HUES48 (cell line): ENCODE data around the gene SECTM1.
A peak's percentile ranks its signal among the peaks of the same experiment; 100 is the strongest.
"Not testable (repeated sequence)": the region's sequence is repeated elsewhere in the genome, so short reads cannot be mapped to it uniquely, and the experiment has no call there.

Source experiments
- H3K27ac ChIP-seq: one replicate; pipeline ENCODE4 v1.7.0; 2013; ENCODE audit warnings: low read depth, low read length, inconsistent platforms
- H3K27me3 ChIP-seq: 2 replicates; pipeline ENCODE4 v1.6.1; 2013; ENCODE audit warnings: mild to moderate bottlenecking, low read length; ENCODE audit not compliant: control insufficient read depth, insufficient read depth
- H3K36me3 ChIP-seq: 2 replicates; pipeline ENCODE4 v1.6.1; 2013; ENCODE audit warnings: low read length; ENCODE audit not compliant: control insufficient read depth, insufficient read depth
- H3K4me1 ChIP-seq: 2 replicates; pipeline ENCODE4 v1.6.1; 2013; ENCODE audit warnings: mild to moderate bottlenecking, low read length; ENCODE audit not compliant: control insufficient read depth, insufficient read depth
- H3K4me3 ChIP-seq: 2 replicates; pipeline ENCODE4 v1.5.1; 2013; ENCODE audit warnings: mild to moderate bottlenecking, low read depth, low read length
- H3K9ac ChIP-seq: 2 replicates; pipeline ENCODE4 v1.6.1; 2013; ENCODE audit warnings: mild to moderate bottlenecking, low read depth, low read length, moderate library complexity
- H3K9me3 ChIP-seq: 2 replicates; pipeline ENCODE4 v1.6.1; 2013; ENCODE audit warnings: low read length; ENCODE audit not compliant: control insufficient read depth, insufficient read depth

Gene SECTM1

DNA sequence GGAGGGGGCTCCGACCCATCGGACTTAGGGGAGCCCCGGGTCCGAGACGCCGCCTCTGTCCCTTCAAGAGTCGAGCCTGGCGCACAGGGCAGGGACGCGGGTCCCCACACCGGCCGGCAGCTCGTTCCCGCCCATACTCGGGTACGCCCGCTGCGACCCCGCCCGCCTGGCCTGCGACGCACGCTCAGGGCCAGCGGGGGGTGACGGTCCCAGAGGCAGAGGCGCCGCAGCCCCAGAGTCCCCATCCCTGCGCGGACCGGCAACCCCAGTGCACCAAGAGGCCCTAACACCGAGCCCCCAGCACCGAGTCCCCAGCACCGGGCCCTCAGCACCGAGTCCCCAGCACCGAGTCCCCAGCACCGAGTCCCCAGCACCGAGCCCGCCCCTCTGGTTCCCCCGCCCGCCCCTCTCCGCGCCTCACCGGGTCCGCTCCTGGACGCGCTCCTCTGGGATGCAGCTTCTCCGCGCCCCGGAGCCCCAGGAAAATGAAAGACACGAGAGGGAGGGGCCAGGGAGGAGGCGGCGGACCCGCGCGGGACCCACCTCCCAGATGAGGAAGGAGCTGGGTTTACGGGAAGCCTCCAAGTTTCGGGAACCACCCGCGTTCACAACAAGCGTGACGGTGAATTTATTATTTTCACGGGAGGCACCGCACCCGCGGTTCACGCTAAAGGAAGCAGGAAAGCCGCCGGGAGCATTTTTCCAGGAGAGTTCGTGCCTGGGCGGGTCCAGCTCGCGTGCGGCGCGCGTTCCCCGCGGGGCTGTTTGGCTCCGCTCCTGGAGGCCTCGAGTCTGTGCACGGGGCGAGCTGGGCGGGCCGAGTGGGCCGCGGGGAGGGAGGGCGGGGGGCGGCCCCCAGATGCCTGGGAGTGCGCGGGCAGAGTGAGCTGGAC lies at the start of gene SECTM1:
Gene SECTM1, minus strand, starts transcription at position 488 of the 893 bp plus-strand sequence. CDS start 6,526 bp downstream, outside the sequence.
- no peaks in the 10 kb centered on the region for H3K9me3 ChIP-seq
- H3K27ac ChIP-seq = no peak within 1 kb of the TSS
- H3K27me3 ChIP-seq = peaks cover 38% of the 10 kb centered on the region

DNA sequence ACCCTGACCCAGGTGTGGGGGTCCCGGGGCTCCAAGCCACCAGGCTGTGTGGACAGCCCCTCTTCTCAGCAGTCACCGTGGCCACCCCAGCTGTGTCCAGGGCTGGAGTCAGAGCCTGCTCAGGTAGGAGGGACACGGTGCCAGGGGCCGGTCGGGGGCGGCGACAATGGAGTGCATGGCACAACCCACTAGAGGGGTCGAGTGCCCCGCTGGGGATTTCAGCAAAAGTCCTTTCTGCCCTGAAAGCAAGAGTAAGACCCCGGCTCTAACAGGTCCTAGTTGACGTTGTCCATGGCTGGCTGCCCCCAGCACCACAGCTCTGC lies 49.3 kb upstream of the SECTM1 start:
- H3K27me3 ChIP-seq = no peaks in the 10 kb centered on the region
- no peak overlapping the region for H3K9ac ChIP-seq
- no peak overlapping the region for H3K27ac ChIP-seq
- H3K9me3 ChIP-seq = no peaks in the 10 kb centered on the region
- H3K4me3 ChIP-seq = no peak overlapping the region
- H3K36me3 ChIP-seq = no peaks in the 10 kb centered on the region
- no peaks in the 10 kb centered on the region for H3K4me1 ChIP-seq

More for the DNA sequence above, at the start of gene SECTM1:
- Histone ChIP-seq H3K4me3 (peak within 1 kb of the TSS; percentile 43), H3K36me3 (no peaks in the 10 kb centered on the region), H3K4me1 (peaks cover 8% of the 10 kb centered on the region), H3K9ac (no peak within 1 kb of the TSS)

DNA sequence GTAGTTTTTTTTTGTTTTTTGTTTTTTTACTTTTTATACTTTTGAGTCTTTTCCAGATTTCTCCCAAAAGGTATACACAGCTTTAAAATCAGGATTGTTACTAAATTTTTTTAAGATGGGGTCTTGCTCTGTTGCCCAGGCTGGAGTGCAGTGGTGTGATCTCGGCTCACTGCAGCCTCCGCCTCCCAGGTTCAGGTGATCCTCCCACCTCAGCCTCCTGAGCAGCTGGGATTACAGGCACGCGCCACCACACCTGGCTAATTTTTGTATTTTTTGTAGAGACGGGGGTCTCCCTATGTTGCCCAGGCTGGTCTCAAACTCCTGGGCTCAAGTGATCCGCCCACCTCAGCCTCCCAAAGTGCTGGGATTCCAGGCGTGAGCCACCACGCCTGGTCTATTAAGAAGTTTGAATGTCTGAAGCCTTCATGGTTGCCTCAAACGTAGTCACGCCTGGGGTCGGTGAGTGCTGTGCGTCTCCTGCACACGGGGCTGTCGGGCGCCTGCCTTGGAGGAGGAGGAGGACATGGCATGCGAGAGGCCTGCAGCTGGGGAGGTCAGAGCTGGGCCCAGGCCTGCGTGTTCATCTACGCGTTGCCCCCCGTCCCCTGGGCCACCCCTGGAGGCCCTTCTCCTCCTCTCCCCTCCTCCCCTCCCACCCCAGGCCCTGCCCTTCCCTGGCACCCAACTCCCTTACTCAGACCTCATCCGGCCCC lies 48.8 kb upstream of the SECTM1 start:
- H3K36me3 ChIP-seq, H3K27me3 ChIP-seq, H3K9me3 ChIP-seq, H3K9ac ChIP-seq, H3K4me3 ChIP-seq, H3K27ac ChIP-seq, H3K4me1 ChIP-seq: not testable (repeated sequence)

- H3K36me3 ChIP-seq, H3K9ac ChIP-seq, H3K4me3 ChIP-seq, H3K27ac ChIP-seq, H3K27me3 ChIP-seq, H3K9me3 ChIP-seq, H3K4me1 ChIP-seq: not testable (repeated sequence)
Observed at GRCh38 chr17:82381703-82382009, 48.1 kb upstream of the SECTM1 start.

DNA sequence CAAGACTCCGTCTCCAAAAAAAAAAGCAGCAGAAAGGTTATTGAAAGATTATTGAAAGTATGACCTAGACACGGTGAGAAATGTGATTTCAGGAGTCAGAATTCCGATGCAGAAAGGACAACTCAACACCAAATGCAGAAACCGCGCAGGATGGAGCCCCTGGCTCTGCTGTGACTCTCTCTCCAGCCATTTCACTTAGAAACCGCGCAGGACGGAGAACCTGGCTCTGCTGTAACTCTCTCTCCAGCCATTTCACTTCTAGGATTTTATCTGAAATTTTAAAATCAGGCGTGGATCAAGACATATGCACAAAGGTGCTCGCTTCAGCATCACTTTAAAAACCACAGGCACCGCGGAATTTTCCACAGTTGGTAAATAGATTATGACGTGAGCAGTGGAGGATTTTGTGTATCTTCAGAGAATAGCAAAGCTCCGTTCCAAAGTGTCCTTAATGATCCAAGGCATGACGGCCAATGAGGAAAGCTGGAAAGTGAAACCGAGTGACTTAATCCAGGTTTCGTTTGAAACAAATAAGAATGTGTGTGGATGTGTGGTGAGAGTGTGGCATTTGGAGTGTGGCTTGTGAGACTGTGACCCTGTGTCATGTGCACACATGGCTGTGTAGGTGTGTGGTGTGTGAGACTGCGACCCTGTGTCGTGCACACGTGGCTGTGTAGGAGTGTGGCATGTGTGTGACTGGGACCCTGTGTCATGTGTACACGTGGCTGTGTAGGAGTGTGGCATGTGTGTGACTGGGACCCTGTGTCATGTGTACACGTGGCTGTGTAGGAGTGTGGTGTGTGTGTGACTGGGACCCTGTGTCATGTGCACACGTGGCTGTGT lies 47.5 kb upstream of the SECTM1 start:
- no peaks in the 10 kb centered on the region for H3K36me3 ChIP-seq
- H3K4me3 ChIP-seq = no peak overlapping the region
- no peak overlapping the region for H3K9ac ChIP-seq
- no peaks in the 10 kb centered on the region for H3K9me3 ChIP-seq
- 0 out of 2 replicates have a peak, but pooled peaks cover under 1% of the 10 kb centered on the region for H3K27me3 ChIP-seq
- no peak overlapping the region for H3K27ac ChIP-seq
- H3K4me1 ChIP-seq = no peaks in the 10 kb centered on the region

DNA sequence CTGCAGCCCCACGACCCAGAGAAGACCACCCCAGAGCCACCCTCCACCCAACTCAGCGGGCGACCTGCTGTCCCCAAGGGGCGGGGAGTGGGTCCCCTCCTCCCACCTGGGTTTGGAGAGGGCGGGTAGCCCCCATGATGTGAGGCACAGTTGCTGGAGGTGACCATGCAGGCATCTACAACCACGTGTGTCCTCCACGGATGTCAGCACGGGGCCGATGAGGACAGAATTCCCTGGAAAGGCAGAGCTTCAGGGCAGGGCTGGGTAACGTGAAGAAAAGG lies 45.1 kb upstream of the SECTM1 start:
- H3K27me3 ChIP-seq = peaks cover 22% of the 10 kb centered on the region
- H3K9ac ChIP-seq = no peak overlapping the region
- no peaks in the 10 kb centered on the region for H3K4me1 ChIP-seq
- no peaks in the 10 kb centered on the region for H3K9me3 ChIP-seq
- no peak overlapping the region for H3K4me3 ChIP-seq
- H3K27ac ChIP-seq = no peak overlapping the region
- H3K36me3 ChIP-seq = no peaks in the 10 kb centered on the region

DNA sequence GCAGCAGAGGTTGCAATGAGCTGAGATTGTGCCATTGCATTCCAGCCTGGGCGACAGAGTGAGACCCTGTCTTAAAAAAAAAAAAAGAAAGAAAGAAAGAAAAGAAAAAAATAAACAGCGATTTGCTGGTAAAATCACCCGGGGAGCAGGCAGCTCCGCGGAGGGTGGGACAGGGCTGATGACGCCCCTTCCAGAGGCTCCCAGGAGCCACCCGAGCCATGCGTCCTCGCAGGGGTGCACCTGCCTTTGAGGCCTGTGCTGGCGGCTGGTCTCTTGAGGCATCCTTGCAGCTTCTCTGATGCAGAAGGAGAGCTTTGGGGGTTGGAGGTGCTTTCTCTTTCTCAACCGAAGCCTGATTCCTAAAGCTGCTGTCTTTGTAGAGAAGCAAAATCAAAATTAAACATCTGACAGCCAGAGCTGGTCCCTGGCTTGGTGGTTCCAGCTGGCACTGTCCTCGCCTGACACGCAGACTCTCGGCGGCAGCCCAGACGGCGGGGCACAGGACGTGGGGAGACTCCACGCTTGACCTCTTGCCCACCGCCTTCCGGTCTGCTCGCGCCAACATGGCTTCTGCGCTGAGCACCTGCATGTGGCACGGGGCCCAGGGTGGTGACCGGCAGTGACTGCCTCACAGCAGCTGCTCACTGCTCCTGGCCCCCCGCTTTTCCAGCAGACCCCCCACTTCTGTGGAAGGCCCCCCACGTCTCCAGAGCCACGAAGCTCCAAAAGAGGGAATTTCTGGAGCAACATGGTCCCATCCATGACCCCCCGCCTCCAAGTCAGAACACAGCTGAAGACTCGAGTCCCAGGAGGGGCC lies 44.6 kb upstream of the SECTM1 start:
- Histone ChIP-seq H3K9me3 (no peaks in the 10 kb centered on the region), H3K27me3 (peaks cover 27% of the 10 kb centered on the region), H3K4me1 (no peaks in the 10 kb centered on the region), H3K27ac (no peak overlapping the region), H3K9ac (no peak overlapping the region), H3K36me3 (no peaks in the 10 kb centered on the region), H3K4me3 (no peak overlapping the region)

- H3K4me1 ChIP-seq, H3K9me3 ChIP-seq, H3K9ac ChIP-seq, H3K4me3 ChIP-seq, H3K27ac ChIP-seq, H3K36me3 ChIP-seq: not testable (repeated sequence)
- peaks cover 36% of the 10 kb centered on the region for H3K27me3 ChIP-seq
Observed at GRCh38 chr17:82377294-82377693, 43.7 kb upstream of the SECTM1 start.

DNA sequence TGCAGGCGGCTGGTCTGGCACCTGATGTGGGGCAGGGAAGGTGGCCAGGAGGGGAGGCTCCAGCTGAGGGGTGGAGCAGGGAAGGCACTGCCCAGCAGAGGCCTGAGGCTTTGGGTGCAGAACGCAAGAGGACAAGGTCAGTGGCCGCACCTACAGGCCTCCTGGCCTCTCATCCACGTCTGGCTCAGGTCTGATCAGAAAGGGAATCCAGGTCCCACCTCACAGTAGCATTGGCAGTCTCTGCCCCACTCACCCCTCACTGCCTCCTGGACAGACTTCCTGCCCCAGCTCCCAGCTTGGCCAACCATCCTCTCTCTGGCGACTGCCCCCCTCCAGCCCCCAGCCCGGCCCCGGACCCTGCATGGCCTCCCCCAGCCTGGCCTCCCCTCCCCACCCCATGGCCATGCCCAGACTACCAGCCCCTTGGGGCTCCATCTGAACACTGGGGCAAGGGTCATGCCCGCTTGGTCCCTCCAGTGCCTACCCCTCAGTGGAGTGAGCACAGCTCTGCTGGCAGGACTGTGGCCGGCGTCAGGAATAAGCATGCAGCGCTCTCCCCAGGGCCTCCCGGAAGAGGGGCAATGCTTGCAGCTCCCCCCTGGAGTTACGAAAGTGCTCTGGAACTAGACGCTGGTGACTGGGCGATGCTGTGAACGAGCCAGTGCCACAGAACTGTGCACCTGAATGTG lies 42.6 kb upstream of the SECTM1 start:
- no peak overlapping the region for H3K27ac ChIP-seq
- H3K9ac ChIP-seq = no peak overlapping the region
- H3K36me3 ChIP-seq = no peaks in the 10 kb centered on the region
- no peaks in the 10 kb centered on the region for H3K4me1 ChIP-seq
- no peak overlapping the region for H3K4me3 ChIP-seq
- H3K27me3 ChIP-seq = peaks cover 47% of the 10 kb centered on the region
- H3K9me3 ChIP-seq = no peaks in the 10 kb centered on the region

DNA sequence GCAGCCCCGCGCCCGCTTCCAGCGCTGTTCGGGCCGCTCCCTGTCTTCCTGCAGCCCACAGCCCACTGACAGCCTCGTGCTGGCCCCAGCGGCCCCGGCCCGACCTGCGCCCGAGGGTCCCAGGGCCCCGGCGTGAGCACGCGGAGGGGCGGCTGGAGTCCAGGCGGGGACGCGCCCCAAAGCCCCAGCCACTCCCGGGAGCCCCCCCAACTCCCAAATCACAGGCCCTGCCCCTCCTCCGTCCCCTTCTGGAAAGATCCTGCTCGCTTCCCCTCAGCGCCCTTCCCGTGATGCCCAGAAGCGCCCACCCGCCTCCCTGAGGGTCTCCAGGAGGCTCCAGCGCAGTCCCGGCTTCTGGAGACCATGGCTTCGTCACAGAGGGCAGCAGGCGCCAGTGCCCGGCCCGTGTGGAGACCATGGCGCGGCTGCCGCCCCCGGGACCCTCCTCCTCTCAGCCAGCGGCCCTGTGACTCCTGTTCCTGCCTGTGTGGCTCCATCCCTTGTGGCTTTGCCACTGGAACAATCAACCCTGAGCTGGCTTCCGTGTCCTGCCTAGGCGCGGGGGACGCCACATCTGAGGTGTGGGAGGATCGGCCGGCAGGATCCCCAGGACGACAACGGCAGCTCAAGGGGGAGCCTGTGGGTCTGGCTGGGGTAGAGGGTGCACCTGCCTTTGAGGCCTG lies 41.9 kb upstream of the SECTM1 start:
- Histone ChIP-seq H3K27ac (no peak overlapping the region), H3K27me3 (peaks cover 53% of the 10 kb centered on the region), H3K4me1 (no peaks in the 10 kb centered on the region), H3K9ac (no peak overlapping the region), H3K36me3 (no peaks in the 10 kb centered on the region), H3K4me3 (no peak overlapping the region), H3K9me3 (no peaks in the 10 kb centered on the region)
